GM12874 (cell line): ENCODE data around the gene CCDC63.

Source experiments
- CTCF ChIP-seq: IDR thresholded peaks from 2 replicates; pipeline ENCODE4 v1.5.1; 2011; ENCODE audit warnings: low read depth, mild to moderate bottlenecking, control low read depth, low read length, moderate library complexity; ENCODE audit not compliant: insufficient read depth

CCDC63 gene

GRCh38 chr12:110844551-110845338 lies 2.0 kb upstream of the CCDC63 start:
- no peak for TF ChIP-seq CTCF

GRCh38 chr12:110845339-110845682 lies 1.5 kb upstream of the CCDC63 start:
- no peak for TF ChIP-seq CTCF

GRCh38 chr12:110848314-110848923 lies 1.6 kb downstream of the CCDC63 start:
- no peak for TF ChIP-seq CTCF

GRCh38 chr12:110849221-110849620 lies 2.4 kb downstream of the CCDC63 start:
- TF ChIP-seq CTCF: no peak

- no peak for TF ChIP-seq CTCF
These were observed 3.1 kb downstream of the CCDC63 start for GRCh38 chr12:110849748-110850403.

GRCh38 chr12:110850762-110851161 lies 4.0 kb downstream of the CCDC63 start:
- TF ChIP-seq CTCF: no peak

- TF ChIP-seq CTCF: no peak
These were observed 7.0 kb downstream of the CCDC63 start for GRCh38 chr12:110853836-110854235.
